ENCODE data around the gene DARS2.
"Not testable (repeated sequence)": the region's sequence is repeated elsewhere in the genome, so short reads cannot be mapped to it uniquely, and the experiment has no call there.

DARS2 gene

GRCh38 chr1:173862146-173862768 lies 37.8 kb downstream of the DARS2 start:
- peak; percentile 21 for DNase-seq (ENCODE audit: low read depth)

- DNase-seq (ENCODE audit: low read depth), result no peak
Observed at GRCh38 chr1:173862769-173863223, 38.3 kb downstream of the DARS2 start.

- no peak for DNase-seq (ENCODE audit: low read depth)
Observed at GRCh38 chr1:173863224-173864161, 39.0 kb downstream of the DARS2 start.

- DNase-seq (ENCODE audit: low read depth), result no peak
Observed at GRCh38 chr1:173864179-173864867, 39.9 kb downstream of the DARS2 start.

- DNase-seq (ENCODE audit: low read depth), result no peak
Observed at GRCh38 chr1:173865468-173866164, 41.1 kb downstream of the DARS2 start.

- DNase-seq (ENCODE audit: low read depth), result no peak
Observed at GRCh38 chr1:173866413-173867115, 42.1 kb downstream of the DARS2 start.

- peak; percentile 31 for DNase-seq (ENCODE audit: low read depth)
Observed at GRCh38 chr1:173867141-173867752, 42.8 kb downstream of the DARS2 start.

- peak; percentile 92 for DNase-seq (ENCODE audit: low read depth)
Observed at GRCh38 chr1:173867753-173868265, 43.3 kb downstream of the DARS2 start, which contains the start of gene GAS5. TSS of gene GAS5 (minus strand) at chr1:173867989.

GRCh38 chr1:173868266-173869020 lies 44.0 kb downstream of the DARS2 start, which contains the start of gene ZBTB37:
TSS of gene ZBTB37 (plus strand) at chr1:173868380. CDS start at chr1:173870226, 1,846 bp downstream.
- peak; percentile 86 for DNase-seq (ENCODE audit: low read depth)

- DNase-seq (ENCODE audit: low read depth), result no peak
Observed at GRCh38 chr1:173869021-173869359, 44.5 kb downstream of the DARS2 start.

- DNase-seq (ENCODE audit: low read depth), result no peak
Observed at GRCh38 chr1:173870252-173871075, 46.0 kb downstream of the DARS2 start.

- no peak for DNase-seq (ENCODE audit: low read depth)
Observed at GRCh38 chr1:173871091-173871490, 46.6 kb downstream of the DARS2 start.

GRCh38 chr1:173871500-173871899 lies 47.0 kb downstream of the DARS2 start:
- no peak for DNase-seq (ENCODE audit: low read depth)

- no peak for DNase-seq (ENCODE audit: low read depth)
Observed at GRCh38 chr1:173876732-173877131, 52.3 kb downstream of the DARS2 start.

- no peak for DNase-seq (ENCODE audit: low read depth)
Observed at GRCh38 chr1:173878251-173878650, 53.8 kb downstream of the DARS2 start.

GRCh38 chr1:173881117-173881516 lies 56.6 kb downstream of the DARS2 start:
- not testable (repeated sequence) for DNase-seq (ENCODE audit: low read depth)

GRCh38 chr1:173884701-173885100 lies 60.2 kb downstream of the DARS2 start:
- no peak for DNase-seq (ENCODE audit: low read depth)

GRCh38 chr1:173886746-173887611 lies 62.5 kb downstream of the DARS2 start:
- no peak for DNase-seq (ENCODE audit: low read depth)

Data from stimulated activated CD8-positive, alpha-beta memory T cell treated with anti-CD3 and anti-CD28 coated beads, Interleukin-15, amount 100 ng/mL, for 24 hours (primary cell).